Esophagus muscularis mucosa (tissue), 4 donors: Measurements from ENCODE around the gene CARM1.

Experiments
- EP300 ChIP-seq: sonication (generic); formaldehyde crosslinking; IDR thresholded peaks from one replicate; pipeline ENCODE4 v1.6.1; 2017; ENCODE audit warnings: antibody characterized with exemption
- POLR2A ChIP-seq: fragments of 450-650 bp; IDR thresholded peaks from one replicate; pipeline ENCODE4 v1.6.1; 2017; ENCODE audit warnings: antibody characterized with exemption, moderate library complexity, mild to moderate bottlenecking, low read depth
- POLR2AphosphoS5 ChIP-seq, 2 donors: sonication (generic); formaldehyde crosslinking; IDR thresholded peaks; one replicate each; pipeline ENCODE4 v1.6.1; 2017; ENCODE audit warnings: antibody characterized with exemption in 2 of 2
- TF ChIP-seq, protein P1 (sequence below), 3 experiments: fragments of 200-600 bp in 2 of 3; fragments of 450-650 bp in 1 of 3; sonication (generic) in 2 of 3; IDR thresholded peaks; one replicate each; pipeline ENCODE4 v1.5.1; 2017 to 2019; ENCODE audit warnings: antibody characterized with exemption in 3 of 3, mild to moderate bottlenecking in 2 of 3, moderate library complexity in 1 of 3

DNA sequence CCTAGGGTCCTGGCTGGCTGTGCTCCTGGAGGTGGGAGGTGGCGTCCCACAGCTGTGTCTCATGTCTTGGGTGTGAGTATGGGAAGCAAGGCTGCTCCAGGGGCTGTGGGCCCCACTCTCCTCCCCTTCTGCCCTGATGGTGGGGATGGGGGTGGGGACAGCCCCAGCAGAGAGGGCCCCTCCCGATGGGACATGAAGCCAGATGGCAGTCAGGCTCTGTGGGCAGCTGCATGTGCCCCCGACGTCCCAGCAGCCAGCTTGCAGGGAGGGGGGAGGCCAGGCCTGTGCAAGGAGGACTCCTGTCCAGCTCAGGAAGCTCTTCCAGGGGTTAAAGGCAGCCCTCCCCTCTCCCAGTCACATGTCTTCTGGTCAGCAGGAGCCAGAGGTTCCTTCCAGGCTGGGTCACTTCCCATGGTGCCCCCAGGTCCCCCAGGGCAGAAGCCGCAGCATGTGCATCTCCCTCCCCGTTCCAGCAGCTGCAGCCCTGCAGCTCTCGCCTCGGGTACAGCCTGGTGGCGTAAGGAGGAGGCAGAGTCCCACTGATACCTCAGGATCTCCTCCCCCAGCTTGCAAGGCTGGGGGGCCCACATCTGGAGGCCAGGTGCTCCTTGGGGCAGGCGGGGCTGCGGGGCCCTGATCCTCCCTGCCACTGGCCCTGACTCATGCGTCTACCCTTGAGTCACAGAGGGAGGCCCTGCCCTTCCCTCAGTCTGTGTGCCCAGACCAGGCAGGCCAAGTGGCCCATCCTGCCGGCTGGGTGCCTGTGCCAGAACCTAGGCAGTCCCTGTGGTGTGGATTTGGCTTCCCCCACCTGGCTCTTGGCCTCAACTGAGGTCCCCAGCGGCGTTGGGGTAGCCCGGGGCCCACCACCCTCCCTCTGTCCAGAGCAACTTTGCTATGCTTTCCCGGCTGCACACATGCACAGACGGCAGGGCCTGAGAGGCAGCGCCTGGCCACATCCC lies 44.1 kb downstream of the CARM1 start:
- TF ChIP-seq, protein P1, sequence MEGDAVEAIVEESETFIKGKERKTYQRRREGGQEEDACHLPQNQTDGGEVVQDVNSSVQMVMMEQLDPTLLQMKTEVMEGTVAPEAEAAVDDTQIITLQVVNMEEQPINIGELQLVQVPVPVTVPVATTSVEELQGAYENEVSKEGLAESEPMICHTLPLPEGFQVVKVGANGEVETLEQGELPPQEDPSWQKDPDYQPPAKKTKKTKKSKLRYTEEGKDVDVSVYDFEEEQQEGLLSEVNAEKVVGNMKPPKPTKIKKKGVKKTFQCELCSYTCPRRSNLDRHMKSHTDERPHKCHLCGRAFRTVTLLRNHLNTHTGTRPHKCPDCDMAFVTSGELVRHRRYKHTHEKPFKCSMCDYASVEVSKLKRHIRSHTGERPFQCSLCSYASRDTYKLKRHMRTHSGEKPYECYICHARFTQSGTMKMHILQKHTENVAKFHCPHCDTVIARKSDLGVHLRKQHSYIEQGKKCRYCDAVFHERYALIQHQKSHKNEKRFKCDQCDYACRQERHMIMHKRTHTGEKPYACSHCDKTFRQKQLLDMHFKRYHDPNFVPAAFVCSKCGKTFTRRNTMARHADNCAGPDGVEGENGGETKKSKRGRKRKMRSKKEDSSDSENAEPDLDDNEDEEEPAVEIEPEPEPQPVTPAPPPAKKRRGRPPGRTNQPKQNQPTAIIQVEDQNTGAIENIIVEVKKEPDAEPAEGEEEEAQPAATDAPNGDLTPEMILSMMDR (IDR thresholded peaks at IDR 0.05) = no peak
- no peak for TF ChIP-seq POLR2AphosphoS5 (IDR thresholded peaks at IDR 0.05)
- no peak for TF ChIP-seq POLR2A
- TF ChIP-seq EP300 = no peak
